Measurements from ENCODE around the gene SLC12A7.

- TF ChIP-seq CTCF (IDR thresholded peaks at IDR 0.05), result no peak
- TF ChIP-seq POLR2A (IDR thresholded peaks at IDR 0.05), result no peak
Observed at GRCh38 chr5:1021136-1021968, 90.5 kb downstream of the SLC12A7 start.
